IMR-90 (cell line): Measurements from ENCODE around the gene SBNO1. TPM values are rescaled to one million over a fixed set of nuclear protein-coding genes. Genes with fewer than 3 reads are reported as not detected.

Source experiments
- ATAC-seq: fragments of 200-7000 bp; cut with Tn5 transposase; 2 replicates; pipeline ENCODE4 v1.9.1; 2020; ENCODE audit warnings: low read depth, mild to moderate bottlenecking, moderate library complexity
- BruUV-seq: library from RNA; stranded (reverse); fragments of 400-500 nt; replicated peaks from 2 replicates; lab custom pipeline; 2021; lab: Mats Ljungman, UMichigan
- CTCF ChIA-PET: fragments of 300-600 bp; formaldehyde crosslinking; extraction: SDS; loops from one replicate; lab custom pipeline; 2021; ENCODE audit warnings: antibody characterized with exemption; lab: Yijun Ruan, JAX
- POLR2A ChIA-PET: fragments of 300-600 bp; sonication (Branson Sonifier 250); formaldehyde crosslinking; loops from one replicate; lab custom pipeline; 2022; ENCODE audit warnings: antibody characterized with exemption; ENCODE audit not compliant: unreplicated experiment; lab: Charles Lee
- DNase-seq: peaks from one replicate; pipeline ENCODE4 v3.0.0; 2013
- H2AFZ ChIP-seq: replicated peaks from 2 replicates; pipeline ENCODE3; 2013; ENCODE audit warnings: low read length, mild to moderate bottlenecking; ENCODE audit not compliant: poor library complexity
- H2AK5ac ChIP-seq: 2 replicates; pipeline ENCODE4 v1.6.1; 2013; ENCODE audit warnings: low read depth, low read length, inconsistent platforms
- H2AK9ac ChIP-seq: replicated peaks from 2 replicates; pipeline ENCODE3; 2013; ENCODE audit warnings: mild to moderate bottlenecking, low read depth, low read length, moderate library complexity; ENCODE audit not compliant: poor library complexity
- H2BK120ac ChIP-seq: 2 replicates; pipeline ENCODE4 v1.6.1; 2013; ENCODE audit warnings: low read depth, low read length, inconsistent platforms
- H2BK15ac ChIP-seq: 3 replicates; pipeline ENCODE4 v1.6.1; 2013; ENCODE audit warnings: low read depth, low read length, inconsistent platforms
- H2BK20ac ChIP-seq: 2 replicates; pipeline ENCODE4 v1.6.1; 2013; ENCODE audit warnings: low read depth, mild to moderate bottlenecking, inconsistent platforms, low read length, moderate library complexity
- H2BK5ac ChIP-seq: 2 replicates; pipeline ENCODE4 v1.6.1; 2013; ENCODE audit warnings: mild to moderate bottlenecking, low read depth, low read length, inconsistent platforms; ENCODE audit not compliant: poor library complexity, severe bottlenecking
- H3K14ac ChIP-seq: replicated peaks from 2 replicates; pipeline ENCODE4 v1.6.1; 2013; ENCODE audit warnings: low read depth, low read length, inconsistent platforms
- H3K18ac ChIP-seq: 2 replicates; pipeline ENCODE4 v1.6.1; 2013; ENCODE audit warnings: low read depth, low read length, control low read depth
- H3K23ac ChIP-seq: 2 replicates; pipeline ENCODE4 v1.6.1; 2013; ENCODE audit warnings: low read depth, low read length, inconsistent platforms
- H3K27ac ChIP-seq: 2 replicates; pipeline ENCODE4 v1.5.1; 2013; ENCODE audit warnings: mild to moderate bottlenecking, control low read depth, low read length; ENCODE audit not compliant: insufficient read depth
- H3K27me3 ChIP-seq: 2 replicates; pipeline ENCODE4 v1.6.1; 2013; ENCODE audit warnings: low read length; ENCODE audit not compliant: control insufficient read depth, insufficient read depth
- H3K36me3 ChIP-seq: 2 replicates; pipeline ENCODE4 v1.6.1; 2013; ENCODE audit warnings: low read length, mixed read lengths; ENCODE audit not compliant: control insufficient read depth, insufficient read depth
- H3K4ac ChIP-seq: 2 replicates; pipeline ENCODE4 v1.6.1; 2013; ENCODE audit warnings: low read depth, low read length, inconsistent platforms
- H3K4me1 ChIP-seq: 2 replicates; pipeline ENCODE4 v1.6.1; 2013; ENCODE audit warnings: low read length, mixed read lengths; ENCODE audit not compliant: control insufficient read depth, insufficient read depth
- H3K4me2 ChIP-seq: 2 replicates; pipeline ENCODE4 v1.6.1; 2013; ENCODE audit warnings: low read depth, mild to moderate bottlenecking, control low read depth, low read length, moderate library complexity
- H3K4me3 ChIP-seq: 2 replicates; pipeline ENCODE4 v1.5.1; 2013; ENCODE audit warnings: low read depth, mild to moderate bottlenecking, control low read depth, low read length, moderate library complexity; ENCODE audit not compliant: insufficient read depth
- H3K56ac ChIP-seq: 2 replicates; pipeline ENCODE4 v1.6.1; 2013; ENCODE audit warnings: low read length, inconsistent platforms; ENCODE audit not compliant: insufficient read depth; ENCODE audit errors: extremely low read depth
- H3K79me1 ChIP-seq, 2 experiments: 2 replicates each; pipeline ENCODE4 v1.6.1; 2013; ENCODE audit warnings: low read length in 2 of 2, inconsistent platforms in 1 of 2, low read depth in 1 of 2
- H3K9ac ChIP-seq: 2 replicates; pipeline ENCODE4 v1.6.1; 2013; ENCODE audit warnings: low read depth, low read length, control low read depth
- H3K9me1 ChIP-seq: 2 replicates; pipeline ENCODE4 v1.6.1; 2013; ENCODE audit warnings: low read length, inconsistent platforms; ENCODE audit not compliant: insufficient read depth
- H3K9me3 ChIP-seq: 2 replicates; pipeline ENCODE4 v1.6.1; 2013; ENCODE audit warnings: low read length; ENCODE audit not compliant: control insufficient read depth, insufficient read depth
- H4K20me1 ChIP-seq: 2 replicates; pipeline ENCODE4 v1.6.1; 2013; ENCODE audit warnings: low read length, inconsistent platforms; ENCODE audit not compliant: insufficient read depth
- H4K5ac ChIP-seq: 2 replicates; pipeline ENCODE4 v1.6.1; 2013; ENCODE audit warnings: mild to moderate bottlenecking, low read depth, low read length, control low read depth
- H4K8ac ChIP-seq, 2 experiments: 2 replicates each; pipeline ENCODE4 v1.6.1; 2013; ENCODE audit warnings: low read depth in 2 of 2, low read length in 2 of 2, control low read depth in 1 of 2, inconsistent platforms in 1 of 2
- H4K91ac ChIP-seq: 2 replicates; pipeline ENCODE4 v1.6.1; 2013; ENCODE audit warnings: low read depth, low read length, inconsistent platforms; ENCODE audit not compliant: insufficient read depth
- BHLHE40 ChIP-seq: fragments of 150-350 bp; IDR thresholded peaks from 2 replicates; pipeline ENCODE4 v1.6.1; 2016; ENCODE audit warnings: mild to moderate bottlenecking, low read depth, low read length
- CEBPB ChIP-seq: IDR thresholded peaks from 2 replicates; pipeline ENCODE4 v1.6.1; 2012; ENCODE audit warnings: low read depth, low read length, improper control_type of control experiment
- FOS ChIP-seq: fragments of 150-350 bp; IDR thresholded peaks from 2 replicates; pipeline ENCODE4 v1.6.1; 2016; ENCODE audit warnings: low read depth, low read length
- MXI1 ChIP-seq: IDR thresholded peaks from 2 replicates; pipeline ENCODE4 v1.6.1; 2012; ENCODE audit warnings: low read depth, mild to moderate bottlenecking, low read length, moderate library complexity, borderline replicate concordance
- SMC3 ChIP-seq: fragments of 150-350 bp; IDR thresholded peaks from 2 replicates; pipeline ENCODE4 v1.6.1; 2016; ENCODE audit warnings: low read depth, mild to moderate bottlenecking, antibody characterized with exemption, low read length, moderate library complexity
- WGBS, 2 experiments: methylation state at CpG; one replicate each; pipeline versions ENCODE4 v1.1.5 to v1.1.7; 2013; ENCODE audit warnings: missing lambda C conversion rate in 2 of 2; ENCODE audit not compliant: insufficient read length in 1 of 2; ENCODE audit errors: extremely low coverage in 2 of 2; 5-methylcytosine and 5-hydroxymethylcytosine counted together
- dilution Hi-C: fragments of 300-500 bp; cut with HindIII; formaldehyde crosslinking; loops from one replicate; pipeline ENCODE4 v1.14.3; 2018; ENCODE audit warnings: low sequenced_read_pairs; ENCODE audit not compliant: unreplicated experiment
- in situ Hi-C: fragments of 300-500 bp; cut with MboI; formaldehyde crosslinking; loops from 3 replicates; pipeline ENCODE4 v1.14.3; 2019; ENCODE audit warnings: low sequenced_read_pairs, inconsistent platforms, mixed read lengths
- intact Hi-C: fragments of 100-400 bp; cut with micrococcal nuclease; formaldehyde crosslinking; loops from 2 replicates; pipeline ENCODE4 v1.10.0; 2022
- polyA plus RNA-seq, 3 experiments: library from polyadenylated mRNA; depleted of rRNA; stranded (reverse); fragments of >200 nt; gene quantifications; 2 replicates each; pipeline ENCODE4 v1.2.3, GENCODE V29; 2012; ENCODE audit warnings: low replicate concordance in 1 of 3
- total RNA-seq: library from RNA; depleted of rRNA; stranded (reverse); fragments of >200 nt; gene quantifications from 2 replicates; pipeline ENCODE4 v1.2.3, GENCODE V29; 2012
- TF ChIP-seq, protein P1 (sequence below): conservative IDR thresholded peaks from 2 replicates; pipeline ENCODE4 v1.5.1; 2012; ENCODE audit warnings: mild to moderate bottlenecking, low read depth, low read length, improper control_type of control experiment

The SBNO1 gene
- total and polyA plus RNA-seq, 2 of the 4 experiments (the other 2 are of a cell fraction): 5.3 to 24.9 TPM

DNA sequence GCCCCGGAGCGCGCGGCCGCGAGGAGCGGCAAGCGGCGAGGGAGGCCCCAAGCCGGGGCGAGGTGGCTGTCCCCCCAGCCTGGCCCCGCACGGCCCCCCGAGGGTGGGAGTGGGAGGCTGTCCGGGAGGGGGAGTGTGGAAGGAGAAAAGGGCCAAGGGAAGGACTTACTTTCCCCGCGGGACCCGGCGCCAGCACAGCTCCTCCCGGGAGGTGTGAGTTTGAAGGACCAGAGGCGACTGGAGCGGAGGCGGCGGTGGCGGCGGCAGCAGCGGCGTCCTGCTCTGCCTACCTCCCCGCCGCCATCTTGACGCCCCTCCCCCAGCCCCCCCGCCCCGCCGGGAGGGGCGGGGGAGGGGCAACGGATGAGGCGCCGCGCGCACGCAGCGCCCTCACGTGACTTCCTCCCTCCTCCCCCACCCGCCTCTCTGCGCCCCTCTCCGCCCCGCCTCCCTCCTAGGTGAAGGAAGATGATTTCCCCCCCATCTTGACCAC lies at the start of gene SBNO1 (continued):
- TF ChIP-seq, protein P1, sequence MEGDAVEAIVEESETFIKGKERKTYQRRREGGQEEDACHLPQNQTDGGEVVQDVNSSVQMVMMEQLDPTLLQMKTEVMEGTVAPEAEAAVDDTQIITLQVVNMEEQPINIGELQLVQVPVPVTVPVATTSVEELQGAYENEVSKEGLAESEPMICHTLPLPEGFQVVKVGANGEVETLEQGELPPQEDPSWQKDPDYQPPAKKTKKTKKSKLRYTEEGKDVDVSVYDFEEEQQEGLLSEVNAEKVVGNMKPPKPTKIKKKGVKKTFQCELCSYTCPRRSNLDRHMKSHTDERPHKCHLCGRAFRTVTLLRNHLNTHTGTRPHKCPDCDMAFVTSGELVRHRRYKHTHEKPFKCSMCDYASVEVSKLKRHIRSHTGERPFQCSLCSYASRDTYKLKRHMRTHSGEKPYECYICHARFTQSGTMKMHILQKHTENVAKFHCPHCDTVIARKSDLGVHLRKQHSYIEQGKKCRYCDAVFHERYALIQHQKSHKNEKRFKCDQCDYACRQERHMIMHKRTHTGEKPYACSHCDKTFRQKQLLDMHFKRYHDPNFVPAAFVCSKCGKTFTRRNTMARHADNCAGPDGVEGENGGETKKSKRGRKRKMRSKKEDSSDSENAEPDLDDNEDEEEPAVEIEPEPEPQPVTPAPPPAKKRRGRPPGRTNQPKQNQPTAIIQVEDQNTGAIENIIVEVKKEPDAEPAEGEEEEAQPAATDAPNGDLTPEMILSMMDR: no peak
- TF ChIP-seq SMC3 (no peak), FOS (no peak), MXI1 (no peak)

DNA sequence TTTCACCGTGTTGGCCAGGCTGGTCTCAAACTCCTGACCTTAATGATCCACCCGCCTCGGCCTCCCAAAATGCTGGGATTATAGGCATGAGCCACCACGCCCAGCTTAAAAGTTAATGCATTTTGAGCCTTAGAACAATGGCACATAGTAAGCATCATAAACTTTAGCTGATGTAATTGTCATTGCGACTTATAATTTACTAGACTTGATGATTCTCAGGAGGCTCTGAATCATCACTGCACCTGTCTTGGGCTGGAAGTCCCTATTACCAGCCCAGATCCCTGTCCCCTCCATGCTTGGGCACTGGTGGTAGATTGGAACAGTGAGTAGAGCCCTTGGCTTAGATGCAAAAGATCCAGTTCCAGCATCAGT lies 45.4 kb upstream of the SBNO1 start:
- Histone ChIP-seq H3K36me3 (peaks cover 27% of the 10 kb centered on the region), H3K14ac (no peak overlapping the region), H3K18ac (no peak overlapping the region), H3K56ac (no peak overlapping the region), H4K20me1 (peaks cover 3% of the 10 kb centered on the region; the same call in 1 of the 2 replicates), H3K4me2 (no peak overlapping the region), H2AK9ac (no peak overlapping the region), H4K91ac (no peak overlapping the region), H3K27ac (no peak overlapping the region), H4K5ac (no peak overlapping the region), H2AK5ac (no peak overlapping the region), H3K9ac (no peak overlapping the region), H3K4me3 (no peak overlapping the region), H4K8ac (no peak overlapping the region), H3K79me1 (no peaks in the 10 kb centered on the region; a peak in 1 of 4 replicates), H3K9me1 (peaks cover 4% of the 10 kb centered on the region; the same call in 1 of the 2 replicates), H3K4ac (no peak overlapping the region), H2BK15ac (no peak overlapping the region), H2BK120ac (no peak overlapping the region), H3K27me3 (no peaks in the 10 kb centered on the region), H3K23ac (no peak overlapping the region), H3K4me1 (no peaks in the 10 kb centered on the region), H2AFZ (no peak overlapping the region), H3K9me3 (no peaks in the 10 kb centered on the region), H2BK20ac (no peak overlapping the region), H2BK5ac (no peak overlapping the region)
- TF ChIP-seq FOS (no peak), BHLHE40 (no peak), CEBPB (no peak), SMC3 (no peak)
- in situ Hi-C loops: no loop called here
- WGBS, 2 experiments: 97% methylated on average over 4 of the region's 5 CpGs; no CpG with 5 or more reads in 1 of the 2 experiments
- CTCF ChIA-PET: no interaction called here
- DNase-seq: no peak
- ATAC-seq: no peak
- dilution Hi-C loops: no loop called here
- POLR2A ChIA-PET: no interaction called here
- intact Hi-C loops: no loop called here
- no TSS peak for BruUV-seq
